ENCODE data around the gene COA8.

The COA8 gene

GRCh38 chr14:103526247-103526913 is 36.4 kb upstream of the COA8 start:
- DNase-seq, result peak; percentile 37

DNA sequence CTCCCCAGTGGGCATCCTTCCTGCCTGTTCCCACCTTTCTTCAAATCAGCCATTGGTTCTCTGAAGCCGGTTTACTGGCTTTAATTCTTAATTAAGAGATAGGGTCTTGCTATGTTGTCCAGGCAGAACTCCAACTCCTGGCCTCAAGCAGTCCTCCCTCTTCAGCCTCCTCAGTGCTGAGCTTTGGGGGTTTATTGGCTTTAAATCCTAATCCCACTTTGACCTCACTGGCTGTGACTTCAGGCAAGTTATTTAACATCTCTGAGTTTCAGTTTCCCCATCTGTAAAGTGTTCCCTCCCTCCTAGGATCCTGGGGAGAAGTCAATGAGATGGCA is 35.9 kb upstream of the COA8 start:
- DNase-seq, result no peak

GRCh38 chr14:103527408-103528145 is 35.2 kb upstream of the COA8 start:
- no peak for DNase-seq

DNA sequence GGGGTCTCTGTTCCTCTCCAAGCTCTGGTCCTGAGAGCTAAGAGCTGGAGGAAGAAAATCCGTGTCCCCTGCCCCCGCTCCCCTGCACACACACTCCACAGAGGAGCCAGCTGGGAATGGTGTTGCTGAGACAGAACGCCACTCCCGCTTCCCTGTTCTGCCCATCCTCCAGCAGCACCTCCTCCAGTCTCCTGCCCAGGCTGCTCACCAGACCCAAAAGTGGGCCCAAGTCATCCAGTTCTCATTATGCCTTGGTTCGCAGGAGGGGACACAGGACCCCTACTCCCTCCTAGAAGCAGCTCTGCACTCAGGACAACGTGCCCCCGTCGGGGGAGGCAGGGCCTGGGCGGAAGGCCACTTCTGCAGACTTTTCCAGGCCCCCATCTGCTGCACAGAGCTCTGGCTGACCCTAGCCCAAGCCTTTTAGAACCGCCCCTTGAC is 34.6 kb upstream of the COA8 start:
- DNase-seq, result no peak

DNA sequence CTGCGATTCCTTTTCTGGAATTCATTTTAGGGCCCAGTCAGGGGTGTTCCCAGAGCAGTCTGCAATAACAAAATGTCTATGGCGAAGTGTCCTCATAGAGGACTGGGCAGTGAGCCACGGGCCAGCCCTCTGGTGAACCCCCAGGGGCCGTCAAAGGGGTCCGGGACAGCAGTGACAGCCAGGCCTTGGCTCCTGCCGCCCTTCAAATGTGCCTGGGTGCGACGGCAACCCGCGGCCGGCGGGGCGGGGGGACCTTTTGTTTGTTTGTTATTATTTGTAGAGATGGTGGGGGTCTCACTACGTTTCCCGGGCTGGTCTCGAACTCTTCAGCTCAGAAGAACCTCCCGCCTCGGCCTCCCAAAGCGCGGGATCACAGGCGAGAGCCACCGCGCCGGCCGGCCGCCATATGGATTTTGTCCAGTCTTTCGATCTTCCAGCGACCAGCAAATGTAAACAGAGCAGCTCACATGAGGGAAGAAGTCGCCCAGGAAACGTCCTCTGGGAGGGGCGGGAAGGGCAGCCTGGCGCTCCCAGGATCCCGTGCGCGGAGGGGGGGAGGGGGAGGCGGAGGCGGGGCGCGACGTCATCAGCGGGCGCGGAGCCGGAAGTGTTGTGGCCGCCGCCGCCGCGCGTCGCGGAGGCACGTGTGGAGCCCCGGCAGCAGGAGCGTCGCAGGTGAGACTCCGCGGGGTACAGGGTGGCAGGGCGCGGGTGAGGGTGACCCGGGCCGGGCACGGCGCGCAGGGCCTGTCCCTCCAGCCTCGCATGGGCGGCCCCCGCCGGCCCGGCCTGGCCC is 34.0 kb upstream of the COA8 start, which contains the start of gene TRMT61A:
Gene TRMT61A (plus strand): TSS at position 610 of the 796 bp plus-strand sequence. CDS start 783 bp downstream, outside the sequence.
- DNase-seq, result peak; percentile 38

GRCh38 chr14:103529383-103530365 is 33.1 kb upstream of the COA8 start:
- no peak for DNase-seq

- no peak for DNase-seq
Measured at GRCh38 chr14:103530390-103530789, 32.4 kb upstream of the COA8 start.

DNA sequence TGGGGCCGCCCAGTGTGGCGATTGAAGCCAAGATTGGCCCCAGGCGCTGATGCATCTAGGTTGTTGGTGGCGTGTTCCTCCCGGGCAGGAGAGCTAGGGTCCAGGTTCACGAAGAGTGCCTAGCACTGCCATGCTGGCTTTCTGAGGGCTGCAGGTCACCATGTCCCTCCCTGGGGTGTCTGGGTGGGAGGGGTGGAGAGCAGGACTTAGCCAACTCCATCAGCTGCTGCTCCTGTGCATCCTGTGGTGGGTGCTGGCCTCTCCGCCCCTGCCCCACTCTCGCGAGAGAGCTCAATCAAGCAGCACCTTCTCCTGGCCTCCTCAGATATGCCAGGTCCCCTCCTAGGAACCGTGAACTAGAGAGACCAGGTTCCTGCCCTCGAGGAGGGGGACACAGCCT is 31.9 kb upstream of the COA8 start:
- DNase-seq, result no peak

- DNase-seq, result no peak
Measured at GRCh38 chr14:103531421-103532215, 31.1 kb upstream of the COA8 start.

DNA sequence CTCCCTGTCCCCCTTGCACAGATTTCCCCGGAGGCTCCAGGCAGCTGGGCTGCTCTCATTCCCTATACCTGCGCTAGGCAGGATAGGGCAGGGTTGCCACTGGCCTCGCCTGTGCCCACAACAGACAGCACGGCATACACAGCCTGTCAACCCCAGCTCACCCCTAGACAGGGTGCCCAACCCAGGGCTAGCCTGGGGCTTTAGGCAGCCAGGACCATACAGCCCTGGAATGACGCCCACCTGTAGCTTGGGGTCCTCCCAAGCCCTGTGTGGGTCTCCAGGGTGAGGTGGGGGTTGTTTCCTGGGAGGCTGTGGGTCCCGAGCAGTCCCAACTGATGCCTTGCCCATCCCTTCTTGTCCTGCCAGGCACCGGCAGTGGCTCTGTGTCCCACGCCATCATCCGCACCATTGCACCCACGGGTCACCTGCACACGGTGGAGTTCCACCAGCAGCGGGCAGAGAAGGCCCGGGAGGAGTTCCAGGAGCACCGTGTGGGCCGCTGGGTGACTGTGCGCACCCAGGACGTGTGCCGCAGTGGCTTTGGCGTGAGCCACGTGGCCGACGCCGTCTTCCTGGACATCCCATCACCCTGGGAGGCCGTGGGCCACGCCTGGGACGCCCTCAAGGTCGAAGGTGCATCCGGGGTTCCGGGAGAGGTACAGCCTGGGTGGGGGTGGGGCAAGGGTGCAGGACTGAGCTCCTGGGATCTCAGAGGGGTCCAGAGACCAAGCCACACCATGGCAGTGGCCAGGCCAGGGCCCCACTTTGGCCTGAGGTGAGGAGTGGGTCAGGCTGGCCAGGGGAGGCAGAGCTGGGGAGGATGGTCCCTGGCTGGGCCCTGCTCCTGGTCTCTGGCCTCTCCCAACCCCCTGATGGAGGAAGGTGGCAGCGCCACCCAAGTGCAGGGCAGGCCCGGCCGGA is 30.3 kb upstream of the COA8 start:
- DNase-seq, result no peak

DNA sequence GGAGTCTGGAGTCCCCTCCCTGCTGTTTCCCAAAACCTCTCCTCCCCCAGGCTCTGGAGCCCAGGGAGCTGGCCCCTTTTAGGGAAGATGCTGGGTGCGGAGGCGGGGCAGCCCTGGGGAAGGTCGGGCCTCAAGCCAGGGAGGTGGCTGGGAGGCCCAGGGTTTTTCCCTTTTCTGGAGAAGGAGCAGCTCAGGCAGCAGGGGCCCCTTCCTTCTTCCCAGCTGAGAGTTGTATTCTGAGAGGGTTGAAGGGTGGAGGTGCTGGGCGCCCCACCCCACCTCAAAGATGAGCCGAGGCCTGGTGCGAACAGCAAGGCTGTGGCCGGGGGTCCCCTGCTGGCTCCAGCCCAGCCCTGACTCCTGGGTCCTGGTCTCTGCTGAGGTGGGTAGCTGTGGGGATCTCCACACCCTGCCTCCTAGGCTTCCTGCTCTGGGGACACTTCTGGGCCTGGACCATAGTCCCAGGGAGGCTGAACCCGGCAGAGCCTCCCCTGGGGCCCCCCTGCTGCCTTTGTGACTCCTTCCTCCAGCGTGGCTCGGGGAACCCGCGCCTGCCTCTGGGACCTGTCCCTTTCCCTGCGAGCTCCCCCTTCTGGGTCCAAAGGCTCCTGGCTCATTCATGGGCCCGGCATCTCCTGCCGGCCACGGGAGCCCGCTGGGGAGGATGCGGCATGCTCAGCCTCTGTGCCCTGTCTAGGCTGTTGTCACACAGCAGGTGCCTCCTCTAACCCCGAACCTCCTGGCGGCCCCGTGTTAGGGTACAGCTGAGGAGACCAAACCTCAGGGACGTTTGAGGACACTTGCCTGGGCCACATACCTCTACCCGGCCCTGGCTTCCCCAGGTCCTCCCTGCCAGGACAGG is 29.4 kb upstream of the COA8 start:
- DNase-seq, result no peak

DNA sequence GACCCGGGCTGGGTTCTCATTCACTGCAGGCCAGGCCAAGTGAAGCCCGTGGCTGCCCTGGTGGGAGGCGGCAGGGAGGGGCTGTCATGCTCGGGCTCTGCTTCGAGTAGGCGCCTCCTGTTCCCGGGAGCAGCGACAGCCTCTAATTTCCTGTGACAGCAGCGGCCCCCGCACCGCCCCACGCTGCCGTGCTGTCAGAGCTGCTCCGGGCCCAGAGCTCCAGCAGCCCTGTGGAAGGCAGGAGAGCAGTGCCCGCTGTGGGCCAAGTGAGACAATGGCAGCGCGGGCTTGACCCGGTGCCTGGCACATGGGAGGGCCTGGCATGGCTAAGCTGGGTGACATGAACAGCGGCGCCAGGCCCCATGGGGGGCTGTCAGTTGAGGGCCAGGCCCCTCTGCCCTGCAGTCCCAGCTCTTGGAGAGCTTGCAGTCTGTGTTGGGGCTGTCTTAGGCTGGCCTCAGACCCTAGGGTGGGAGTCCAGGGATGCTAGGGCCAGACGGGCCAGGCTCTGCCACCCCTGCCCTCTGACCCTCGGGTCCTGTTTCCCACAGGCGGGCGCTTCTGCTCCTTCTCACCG is 28.7 kb upstream of the COA8 start:
- no peak for DNase-seq

DNA sequence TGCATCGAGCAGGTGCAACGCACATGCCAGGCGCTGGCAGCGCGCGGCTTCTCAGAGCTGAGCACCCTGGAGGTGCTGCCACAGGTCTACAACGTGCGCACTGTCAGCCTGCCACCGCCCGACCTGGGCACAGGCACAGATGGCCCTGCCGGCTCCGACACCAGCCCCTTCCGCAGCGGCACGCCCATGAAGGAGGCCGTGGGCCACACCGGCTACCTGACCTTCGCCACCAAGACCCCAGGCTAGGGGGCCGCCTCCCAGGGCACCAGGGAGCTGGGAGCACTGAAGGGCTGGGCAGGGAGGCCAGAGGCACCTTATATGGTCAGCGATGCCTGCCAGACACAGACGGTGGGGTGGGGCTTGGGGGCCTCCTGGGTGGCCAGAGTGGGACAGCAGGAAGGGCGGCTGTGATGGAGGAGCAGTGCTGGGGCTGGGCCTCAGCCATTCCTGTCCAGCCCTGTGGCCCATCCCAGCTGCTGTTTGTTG is 28.1 kb upstream of the COA8 start:
- no peak for DNase-seq

GRCh38 chr14:103535081-103535890 is 27.5 kb upstream of the COA8 start:
- no peak for DNase-seq

- DNase-seq, result no peak
Measured at GRCh38 chr14:103535891-103536565, 26.7 kb upstream of the COA8 start.

DNA sequence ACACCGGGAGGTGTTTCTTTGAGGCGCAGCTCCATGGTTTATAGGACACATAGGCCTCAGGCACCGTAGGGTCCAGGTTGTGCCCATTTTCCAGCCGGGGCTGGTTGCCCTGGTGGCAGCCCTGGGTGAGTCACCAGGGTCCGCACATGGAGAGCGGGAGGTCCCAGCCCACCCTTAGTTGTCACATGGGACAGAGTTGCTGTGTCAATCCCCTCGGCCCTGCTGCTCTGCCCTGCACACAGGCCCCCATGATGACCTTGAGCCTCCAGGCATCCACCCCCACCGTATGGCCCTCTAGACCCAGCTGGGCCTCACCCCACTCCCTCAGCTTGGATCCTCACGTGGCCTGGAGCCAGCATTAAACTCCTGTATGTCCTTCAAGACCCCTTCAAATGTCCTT is 26.1 kb upstream of the COA8 start:
- DNase-seq, result no peak
